ENCODE measurements around the gene CNPY1.

DNA sequence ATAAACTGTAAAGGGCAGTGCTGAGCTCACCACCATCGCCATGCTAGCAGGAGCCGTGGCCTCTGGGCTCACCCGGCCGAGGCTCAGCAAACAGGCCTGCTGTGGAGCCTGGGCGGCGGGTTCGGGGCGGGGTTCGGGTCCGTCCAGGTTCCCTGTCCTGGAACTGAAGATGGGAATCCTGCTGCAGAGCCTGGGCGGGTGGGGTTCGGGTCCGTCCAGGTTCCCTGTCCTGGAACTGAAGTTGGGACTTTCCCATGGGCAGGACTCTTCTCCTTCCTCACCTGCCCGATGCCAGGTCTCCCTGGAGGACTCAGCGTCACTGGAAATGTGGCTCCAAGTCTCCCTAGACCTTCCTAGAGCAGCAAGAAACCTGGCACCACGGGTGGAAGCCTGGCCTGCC, 51.8 kb downstream of the CNPY1 start:
- TF ChIP-seq CTCF (IDR thresholded peaks at IDR 0.05) (no peak), EZH2 (IDR thresholded peaks at IDR 0.05; ENCODE audit: borderline replicate concordance, insufficient read depth, low read depth, low read length, poor library complexity, severe bottlenecking) (no peak)
